GM12878 (cell line): Measurements from ENCODE around the gene RHOF. TPM values are rescaled to one million over a fixed set of nuclear protein-coding genes. Genes with fewer than 3 reads are reported as not detected.

Experiments
- ATF2 ChIP-seq: IDR thresholded peaks from 2 replicates; pipeline ENCODE4 v1.6.1; 2012; ENCODE audit warnings: low read length, inconsistent platforms
- ATF7 ChIP-seq: fragments of 450-650 bp; IDR thresholded peaks from 2 replicates; pipeline ENCODE4 v1.6.1; 2016; ENCODE audit warnings: low read depth, mild to moderate bottlenecking
- BHLHE40 ChIP-seq, 2 experiments: fragments of 450-650 bp in 1 of 2; IDR thresholded peaks; 2 replicates each; pipeline ENCODE4 v1.6.1; 2011 to 2017; ENCODE audit warnings: low read depth in 2 of 2, borderline replicate concordance in 1 of 2, improper control_type of control experiment in 1 of 2, low read length in 1 of 2, mild to moderate bottlenecking in 1 of 2
- CEBPZ ChIP-seq: fragments of 150-350 bp; IDR thresholded peaks from 2 replicates; pipeline ENCODE4 v1.6.1; 2016; ENCODE audit warnings: low read depth, low read length
- ETV6 ChIP-seq, 2 experiments: fragments of 450-650 bp in 1 of 2; IDR thresholded peaks in 1 of 2; conservative IDR thresholded peaks in 1 of 2; 2 replicates each; pipeline ENCODE4 v1.6.1; 2014; ENCODE audit warnings: antibody characterized with exemption in 1 of 2, borderline replicate concordance in 1 of 2, low read depth in 1 of 2, mild to moderate bottlenecking in 1 of 2, moderate library complexity in 1 of 2
- MTA3 ChIP-seq: IDR thresholded peaks from 2 replicates; pipeline ENCODE4 v1.6.1; 2012; ENCODE audit warnings: low read length, inconsistent platforms, borderline replicate concordance
- MYC ChIP-seq: IDR thresholded peaks from 2 replicates; pipeline ENCODE4 v1.6.1; 2011; ENCODE audit warnings: mild to moderate bottlenecking, low read length, moderate library complexity, inconsistent platforms; ENCODE audit not compliant: insufficient read depth, insufficient replicate concordance, insufficient read length, severe bottlenecking
- PAX5 ChIP-seq: IDR thresholded peaks from 2 replicates; pipeline ENCODE4 v1.6.1; 2011; ENCODE audit warnings: low read depth, low read length, borderline replicate concordance
- RAD21 ChIP-seq: IDR thresholded peaks from 2 replicates; pipeline ENCODE4 v1.6.1; 2011; ENCODE audit warnings: mild to moderate bottlenecking, low read depth, low read length, moderate library complexity; ENCODE audit not compliant: insufficient read depth
- SMC3 ChIP-seq: IDR thresholded peaks from 2 replicates; pipeline ENCODE4 v1.6.1; 2011; ENCODE audit warnings: low read length, improper control_type of control experiment, borderline replicate concordance
- SPI1 ChIP-seq: IDR thresholded peaks from 2 replicates; pipeline ENCODE4 v1.6.1; 2011; ENCODE audit warnings: low read depth, mild to moderate bottlenecking, low read length, moderate library complexity, borderline replicate concordance; ENCODE audit not compliant: insufficient read depth
- SREBF1 ChIP-seq: IDR thresholded peaks from 2 replicates; pipeline ENCODE4 v1.6.1; 2012; ENCODE audit warnings: mild to moderate bottlenecking, low read length
- SRF ChIP-seq, 2 experiments: IDR thresholded peaks; 2 replicates each; pipeline ENCODE4 v1.6.1; 2011; ENCODE audit warnings: low read depth in 2 of 2, low read length in 2 of 2, mild to moderate bottlenecking in 1 of 2, moderate library complexity in 1 of 2
- YY1 ChIP-seq: IDR thresholded peaks from 2 replicates; pipeline ENCODE4 v1.6.1; 2011; ENCODE audit warnings: low read depth, mild to moderate bottlenecking, low read length
- ZNF24 ChIP-seq: fragments of 450-650 bp; IDR thresholded peaks from 2 replicates; pipeline ENCODE4 v1.6.1; 2017; ENCODE audit warnings: antibody characterized with exemption, mild to moderate bottlenecking
- polyA plus RNA-seq, 11 experiments: library from polyadenylated mRNA; depleted of rRNA in 4 of 11; unstranded in 6 of 11; stranded (reverse) in 5 of 11; fragments of >200 nt; fragmentation: Nextera tagmentation in 4 of 11; fragmentation: Illumina TruSeq in 1 of 11; extraction: Ambion mirVana in 4 of 11; extraction: Trizol in 1 of 11; gene quantifications; 1 replicate in 1 of 11; 2 replicates in 10 of 11; pipeline versions ENCODE4 v1.2.1 to v1.2.3, GENCODE V29; 2011 to 2016; ENCODE audit warnings: inconsistent platforms in 2 of 11, missing spikeins in 2 of 11, low read depth in 1 of 11
- total RNA-seq, 4 experiments: library from RNA; depleted of rRNA in 3 of 4; stranded (reverse); fragments of >200 nt in 3 of 4; fragmentation: Illumina TruSeq in 1 of 4; extraction: Trizol in 1 of 4; gene quantifications; 2 replicates each; pipeline versions ENCODE4 v1.2.1 to v1.2.3, GENCODE V29; 2013 to 2021
- TF ChIP-seq, protein P1 (sequence below): IDR thresholded peaks from 2 replicates; pipeline ENCODE4 v1.6.1; 2011; ENCODE audit warnings: mild to moderate bottlenecking, low read depth, low read length, moderate library complexity; ENCODE audit not compliant: insufficient replicate concordance
- TF ChIP-seq, protein P2 (sequence below): fragments of 450-650 bp; conservative IDR thresholded peaks from 2 replicates; pipeline ENCODE4 v1.6.1; 2017; ENCODE audit warnings: mild to moderate bottlenecking, moderate library complexity
- TF ChIP-seq, protein P3 (sequence below): IDR thresholded peaks from 2 replicates; pipeline ENCODE4 v1.6.1; 2012; ENCODE audit warnings: low read depth, low read length, improper control_type of control experiment

The RHOF gene
- total and polyA plus RNA-seq, 10 of the 15 experiments (the other 5 are each of a cell fraction or from before 2014, with no cell fraction given): 6.1 to 78.7 (median 39.7) TPM

DNA sequence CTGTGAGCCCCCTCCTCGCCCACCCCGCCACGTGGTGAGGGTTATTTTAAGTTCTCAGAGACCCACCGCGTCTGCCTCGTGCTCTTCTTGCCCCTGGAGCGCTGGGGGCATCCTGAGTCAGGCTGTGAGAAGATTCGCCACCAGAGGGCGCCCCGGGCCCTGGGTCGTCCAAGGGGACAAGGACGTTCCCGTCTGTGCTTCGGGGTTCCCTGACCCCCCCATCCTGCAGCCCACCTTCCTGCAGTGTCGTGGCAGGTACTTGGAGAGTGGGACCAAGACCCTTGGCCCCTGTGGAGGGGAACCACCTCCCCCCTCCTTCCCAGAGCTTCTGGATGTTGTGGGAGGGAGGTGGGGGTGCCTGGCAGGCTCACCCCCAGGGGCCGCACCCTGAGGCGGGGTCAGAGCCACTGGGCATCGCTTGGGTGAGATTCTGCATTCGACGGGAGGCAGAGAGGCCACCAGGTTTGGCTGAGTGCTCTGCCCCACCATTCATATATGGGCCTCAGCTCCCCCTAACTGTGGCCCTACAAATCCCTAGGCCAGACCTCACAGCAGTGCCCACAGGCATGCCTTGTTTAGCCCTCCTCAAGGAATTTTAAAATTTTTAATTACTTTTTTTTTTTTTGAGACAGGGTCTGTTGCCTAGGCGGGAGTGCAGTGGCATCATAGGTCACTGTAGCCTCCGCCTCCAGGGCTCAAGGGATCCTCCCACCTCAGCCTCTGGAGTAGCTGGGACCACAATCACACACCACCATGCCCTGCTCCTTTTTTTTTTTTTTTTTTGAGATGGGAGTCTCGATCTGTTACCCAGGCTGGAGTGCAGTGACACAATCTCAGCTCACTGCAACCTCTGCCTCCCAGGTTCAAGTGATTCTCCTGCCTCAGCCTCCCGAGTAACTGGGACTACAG, 17.0 kb downstream of the RHOF start (continued):
- TF ChIP-seq ATF7 (no peak), MYC (no peak), ZNF24 (no peak), YY1 (peak; percentile 61), ETV6 (conservative IDR thresholded peaks at IDR 0.05 in 1 of 2, IDR thresholded peaks at IDR 0.05 in 1 of 2; ENCODE audit: borderline replicate concordance in 1 of 2, low read depth in 1 of 2) (no peak), SREBF1 (no peak), SMC3 (peak; percentile 94), ATF2 (no peak), RAD21 (peak; percentile 82), CEBPZ (no peak), SPI1 (no peak), MTA3 (no peak), BHLHE40 (IDR thresholded peaks at IDR 0.05; ENCODE audit: borderline replicate concordance in 1 of 2, low read depth in 2 of 2, low read length in 1 of 2) (peak; percentile 33 to 41; a peak in 1 of 4 replicates), PAX5 (no peak), SRF (IDR thresholded peaks at IDR 0.05; ENCODE audit: low read depth in 2 of 2, low read length in 2 of 2) (no peak)
- TF ChIP-seq, protein P1, sequence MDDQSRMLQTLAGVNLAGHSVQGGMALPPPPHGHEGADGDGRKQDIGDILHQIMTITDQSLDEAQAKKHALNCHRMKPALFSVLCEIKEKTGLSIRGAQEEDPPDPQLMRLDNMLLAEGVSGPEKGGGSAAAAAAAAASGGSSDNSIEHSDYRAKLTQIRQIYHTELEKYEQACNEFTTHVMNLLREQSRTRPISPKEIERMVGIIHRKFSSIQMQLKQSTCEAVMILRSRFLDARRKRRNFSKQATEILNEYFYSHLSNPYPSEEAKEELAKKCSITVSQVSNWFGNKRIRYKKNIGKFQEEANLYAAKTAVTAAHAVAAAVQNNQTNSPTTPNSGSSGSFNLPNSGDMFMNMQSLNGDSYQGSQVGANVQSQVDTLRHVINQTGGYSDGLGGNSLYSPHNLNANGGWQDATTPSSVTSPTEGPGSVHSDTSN: no peak
- TF ChIP-seq, protein P2, sequence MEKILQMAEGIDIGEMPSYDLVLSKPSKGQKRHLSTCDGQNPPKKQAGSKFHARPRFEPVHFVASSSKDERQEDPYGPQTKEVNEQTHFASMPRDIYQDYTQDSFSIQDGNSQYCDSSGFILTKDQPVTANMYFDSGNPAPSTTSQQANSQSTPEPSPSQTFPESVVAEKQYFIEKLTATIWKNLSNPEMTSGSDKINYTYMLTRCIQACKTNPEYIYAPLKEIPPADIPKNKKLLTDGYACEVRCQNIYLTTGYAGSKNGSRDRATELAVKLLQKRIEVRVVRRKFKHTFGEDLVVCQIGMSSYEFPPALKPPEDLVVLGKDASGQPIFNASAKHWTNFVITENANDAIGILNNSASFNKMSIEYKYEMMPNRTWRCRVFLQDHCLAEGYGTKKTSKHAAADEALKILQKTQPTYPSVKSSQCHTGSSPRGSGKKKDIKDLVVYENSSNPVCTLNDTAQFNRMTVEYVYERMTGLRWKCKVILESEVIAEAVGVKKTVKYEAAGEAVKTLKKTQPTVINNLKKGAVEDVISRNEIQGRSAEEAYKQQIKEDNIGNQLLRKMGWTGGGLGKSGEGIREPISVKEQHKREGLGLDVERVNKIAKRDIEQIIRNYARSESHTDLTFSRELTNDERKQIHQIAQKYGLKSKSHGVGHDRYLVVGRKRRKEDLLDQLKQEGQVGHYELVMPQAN: no peak
- TF ChIP-seq, protein P3, sequence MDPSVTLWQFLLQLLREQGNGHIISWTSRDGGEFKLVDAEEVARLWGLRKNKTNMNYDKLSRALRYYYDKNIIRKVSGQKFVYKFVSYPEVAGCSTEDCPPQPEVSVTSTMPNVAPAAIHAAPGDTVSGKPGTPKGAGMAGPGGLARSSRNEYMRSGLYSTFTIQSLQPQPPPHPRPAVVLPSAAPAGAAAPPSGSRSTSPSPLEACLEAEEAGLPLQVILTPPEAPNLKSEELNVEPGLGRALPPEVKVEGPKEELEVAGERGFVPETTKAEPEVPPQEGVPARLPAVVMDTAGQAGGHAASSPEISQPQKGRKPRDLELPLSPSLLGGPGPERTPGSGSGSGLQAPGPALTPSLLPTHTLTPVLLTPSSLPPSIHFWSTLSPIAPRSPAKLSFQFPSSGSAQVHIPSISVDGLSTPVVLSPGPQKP: no peak
